Measurements from ENCODE around the gene CDH20.

The CDH20 gene

GRCh38 chr18:61542596-61542995 lies 209.4 kb downstream of the CDH20 start:
- DNase-seq: no peak

- no peak for DNase-seq
These were observed 210.3 kb downstream of the CDH20 start for GRCh38 chr18:61543518-61543917.

GRCh38 chr18:61544178-61544577 lies 210.9 kb downstream of the CDH20 start:
- DNase-seq: no peak

- no peak for DNase-seq
These were observed 212.3 kb downstream of the CDH20 start for GRCh38 chr18:61545281-61546245.

GRCh38 chr18:61546590-61546989 lies 213.4 kb downstream of the CDH20 start:
- DNase-seq: no peak

- no peak for DNase-seq
These were observed 216.2 kb downstream of the CDH20 start for GRCh38 chr18:61549416-61549815.

GRCh38 chr18:61549889-61550288 lies 216.7 kb downstream of the CDH20 start:
- DNase-seq: no peak

- no peak for DNase-seq
These were observed 218.4 kb downstream of the CDH20 start for GRCh38 chr18:61551586-61551985.

- DNase-seq: no peak
These were observed 219.9 kb downstream of the CDH20 start for GRCh38 chr18:61553045-61553659.

- no peak for DNase-seq
These were observed 221.0 kb downstream of the CDH20 start for GRCh38 chr18:61554117-61554776.

GRCh38 chr18:61554946-61555361 lies 221.7 kb downstream of the CDH20 start:
- DNase-seq: no peak

GRCh38 chr18:61556316-61556715 lies 223.1 kb downstream of the CDH20 start:
- no peak for DNase-seq

- DNase-seq: no peak
These were observed 223.6 kb downstream of the CDH20 start for GRCh38 chr18:61556862-61557261.

- DNase-seq: no peak
These were observed 236.1 kb downstream of the CDH20 start for GRCh38 chr18:61569176-61569892.

GRCh38 chr18:61570070-61570469 lies 236.8 kb downstream of the CDH20 start:
- no peak for DNase-seq

GRCh38 chr18:61572084-61572655 lies 238.9 kb downstream of the CDH20 start:
- no peak for DNase-seq

GRCh38 chr18:61572871-61573270 lies 239.6 kb downstream of the CDH20 start:
- no peak for DNase-seq

- DNase-seq: no peak
These were observed 241.4 kb downstream of the CDH20 start for GRCh38 chr18:61574665-61575064.

- no peak for DNase-seq
These were observed 242.2 kb downstream of the CDH20 start for GRCh38 chr18:61575419-61575818.

- no peak for DNase-seq
These were observed 245.6 kb downstream of the CDH20 start for GRCh38 chr18:61578846-61579245.

- no peak for DNase-seq
These were observed 246.4 kb downstream of the CDH20 start for GRCh38 chr18:61579581-61579980.

- DNase-seq: no peak
These were observed 246.8 kb downstream of the CDH20 start for GRCh38 chr18:61580046-61580445.
